OCI-LY7 (cell line): ENCODE data around the gene PRPF40A.

Experiments used
- CTCF ChIP-seq: fragments of 200-600 bp; sonication (generic); conservative IDR thresholded peaks from 2 replicates; pipeline ENCODE4 v1.5.1; 2014; ENCODE audit warnings: mild to moderate bottlenecking, antibody characterized with exemption, low read length, moderate library complexity, mixed read lengths
- EZH2phosphoT487 ChIP-seq: fragments of 200-600 bp; sonication (generic); IDR thresholded peaks from 2 replicates; pipeline ENCODE4 v1.6.1; 2018; ENCODE audit warnings: low read depth, borderline replicate concordance, mild to moderate bottlenecking, mixed run types, antibody characterized with exemption, low read length, moderate library complexity, mixed read lengths

- TF ChIP-seq CTCF = no peak
- TF ChIP-seq EZH2phosphoT487 = no peak
These were observed 102.1 kb downstream of the PRPF40A start for GRCh38 chr2:152615177-152615576.
